ENCODE data around the gene MAP3K5. TPM values are rescaled to one million over a fixed set of nuclear protein-coding genes. Genes with fewer than 3 reads are reported as not detected.

MAP3K5 gene
- total and polyA plus RNA-seq, 2 of the 8 experiments (the other 6 are each of a cell fraction or from before 2014, with no cell fraction given): 0.63 to 2.6 TPM

DNA sequence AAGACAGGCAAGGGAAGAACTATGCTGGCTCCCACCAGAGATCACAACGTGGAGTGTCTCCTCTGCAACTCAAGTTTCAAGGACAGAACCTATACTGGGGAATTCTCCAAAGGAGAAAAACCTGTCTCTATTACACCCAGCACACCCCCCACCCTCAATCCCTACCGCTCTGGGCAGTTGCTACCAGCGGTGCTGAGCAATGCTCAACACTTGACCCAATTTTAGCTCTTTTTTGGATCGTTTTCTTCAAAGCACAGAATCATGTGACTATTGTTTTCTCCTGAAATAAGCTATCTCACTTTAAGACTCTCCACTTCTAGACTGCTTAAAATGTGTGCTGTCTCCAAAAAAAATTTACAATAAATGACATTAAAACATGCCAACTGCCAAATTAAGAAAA, 265.3 kb downstream of the MAP3K5 start (continued):
- no peak for TF ChIP-seq ZNF274 (IDR thresholded peaks at IDR 0.05; ENCODE audit: borderline replicate concordance, extremely low read depth, low read length)
- no peak for TF ChIP-seq POLR2AphosphoS5 (IDR thresholded peaks at IDR 0.05; ENCODE audit: low read depth, low read length)
- no peak for TF ChIP-seq YY1 (IDR thresholded peaks at IDR 0.05; ENCODE audit: low read depth, low read length)
- no peak for TF ChIP-seq GABPA (IDR thresholded peaks at IDR 0.05; ENCODE audit: borderline replicate concordance, insufficient read depth, low read length)
- TF ChIP-seq RBBP5 (IDR thresholded peaks at IDR 0.05; ENCODE audit: borderline replicate concordance, low read depth, low read length): no peak

Measured in H1 (cell line).